DND-41 (cell line): ENCODE results near the gene SRCIN1.

Source experiments
- ATAC-seq: fragments of 200-7000 bp; cut with Tn5 transposase; 3 replicates; pipeline ENCODE4 v1.9.1; 2021; ENCODE audit warnings: low read depth; ENCODE audit not compliant: insufficient read depth
- DNase-seq: peaks from one replicate; pipeline ENCODE4 v3.0.0-alpha.2; 2020
- H2AFZ ChIP-seq: 2 replicates; pipeline ENCODE4 v1.6.0; 2012; ENCODE audit warnings: low read depth, low read length
- H3K27ac ChIP-seq: 2 replicates; pipeline ENCODE4 v1.5.1; 2012; ENCODE audit warnings: low read length, inconsistent platforms
- H3K27me3 ChIP-seq: fragments of 200-600 bp; sonication (generic); 2 replicates; pipeline ENCODE4 v1.6.0; 2012; ENCODE audit warnings: low read length, mild to moderate bottlenecking, inconsistent platforms; ENCODE audit not compliant: insufficient read depth, poor library complexity
- H3K36me3 ChIP-seq: 2 replicates; pipeline ENCODE4 v1.5.1; 2012; ENCODE audit warnings: low read length, inconsistent platforms; ENCODE audit not compliant: insufficient read depth
- H3K4me1 ChIP-seq: 2 replicates; pipeline ENCODE4 v1.5.1; 2012; ENCODE audit warnings: mild to moderate bottlenecking, low read length; ENCODE audit not compliant: insufficient read depth
- H3K4me2 ChIP-seq: 2 replicates; pipeline ENCODE4 v1.6.0; 2012; ENCODE audit warnings: mild to moderate bottlenecking, moderate library complexity, low read length, inconsistent platforms; ENCODE audit not compliant: insufficient read depth
- H3K4me3 ChIP-seq, 2 experiments: fragments of 200-600 bp in 1 of 2; shearing (Covaris generic) in 1 of 2; 2 replicates each; pipeline ENCODE4 v1.5.1; 2012 to 2016; ENCODE audit warnings: inconsistent platforms in 2 of 2, low read length in 2 of 2, mild to moderate bottlenecking in 2 of 2, low read depth in 1 of 2, moderate library complexity in 1 of 2
- H3K79me2 ChIP-seq: 2 replicates; pipeline ENCODE4 v1.6.0; 2012; ENCODE audit warnings: low read length, inconsistent platforms; ENCODE audit not compliant: insufficient read depth
- H3K9ac ChIP-seq: 2 replicates; pipeline ENCODE4 v1.6.0; 2012; ENCODE audit warnings: low read depth, mild to moderate bottlenecking, inconsistent platforms, low read length, moderate library complexity
- H3K9me3 ChIP-seq: 2 replicates; pipeline ENCODE4 v1.5.1; 2012; ENCODE audit warnings: low read length, moderate library complexity, mild to moderate bottlenecking, inconsistent platforms; ENCODE audit not compliant: insufficient read depth, severe bottlenecking
- H4K20me1 ChIP-seq: 2 replicates; pipeline ENCODE4 v1.6.0; 2012; ENCODE audit warnings: low read length; ENCODE audit not compliant: insufficient read depth
- CTCF ChIP-seq: IDR thresholded peaks from 2 replicates; pipeline ENCODE4 v1.5.1; 2012; ENCODE audit warnings: borderline replicate concordance, low read length, moderate library complexity, mild to moderate bottlenecking; ENCODE audit not compliant: poor library complexity, severe bottlenecking; ENCODE audit errors: extremely low read depth
- EZH2 ChIP-seq: IDR thresholded peaks from 3 replicates; pipeline ENCODE4 v1.6.1; 2012; ENCODE audit warnings: borderline replicate concordance, low read depth, mild to moderate bottlenecking, moderate library complexity, low read length, inconsistent platforms; ENCODE audit not compliant: severe bottlenecking

The SRCIN1 gene

GRCh38 chr17:38560503-38561318, 45.0 kb downstream of the SRCIN1 start:
- Histone ChIP-seq H3K4me3 (no peak overlapping the region), H3K79me2 (no peaks in the 10 kb centered on the region), H3K27me3 (peaks cover 35% of the 10 kb centered on the region), H2AFZ (no peak overlapping the region), H3K4me1 (peaks cover 34% of the 10 kb centered on the region), H3K36me3 (no peaks in the 10 kb centered on the region), H3K9ac (no peak overlapping the region), H3K4me2 (no peak overlapping the region), H4K20me1 (peaks cover 22% of the 10 kb centered on the region; the same call in 1 of the 2 replicates), H3K9me3 (no peaks in the 10 kb centered on the region), H3K27ac (no peak overlapping the region)
- TF ChIP-seq EZH2 (no peak), CTCF (no peak)
- DNase-seq (peak; percentile 26), ATAC-seq (no peak)

- Histone ChIP-seq H3K27me3 (peaks cover 28% of the 10 kb centered on the region), H4K20me1 (peaks cover 22% of the 10 kb centered on the region; the same call in 1 of the 2 replicates), H3K4me1 (peaks cover 34% of the 10 kb centered on the region), H3K9me3 (no peaks in the 10 kb centered on the region), H3K9ac (peak overlapping the region; percentile 17; the same call in 1 of the 2 replicates), H3K27ac (no peak overlapping the region), H3K4me2 (peak overlapping the region; percentile 95), H2AFZ (no peak overlapping the region), H3K36me3 (no peaks in the 10 kb centered on the region), H3K4me3 (peak overlapping the region in 1 of 2 experiments; percentile 66; a peak in 2 of 4 replicates), H3K79me2 (no peaks in the 10 kb centered on the region)
- DNase-seq (no peak), ATAC-seq (no peak)
- no peak for TF ChIP-seq CTCF
- TF ChIP-seq EZH2: no peak
Measured at GRCh38 chr17:38559880-38560230, 45.9 kb downstream of the SRCIN1 start.

GRCh38 chr17:38559051-38559879, 46.5 kb downstream of the SRCIN1 start:
- H3K79me2 ChIP-seq: no peaks in the 10 kb centered on the region
- no peaks in the 10 kb centered on the region for H3K9me3 ChIP-seq
- TF ChIP-seq CTCF (peak; percentile 56), EZH2 (no peak)
- no peak overlapping the region for H3K27ac ChIP-seq
- H3K27me3 ChIP-seq: peaks cover 26% of the 10 kb centered on the region
- peak; percentile 79 for ATAC-seq
- peak overlapping the region; percentile 50; the same call in 1 of the 2 replicates for H3K9ac ChIP-seq
- peak overlapping the region in 1 of 2 experiments; percentile 66; a peak in 2 of 4 replicates for H3K4me3 ChIP-seq
- H3K36me3 ChIP-seq: no peaks in the 10 kb centered on the region
- H3K4me2 ChIP-seq: peak overlapping the region; percentile 95
- H2AFZ ChIP-seq: peak overlapping the region; percentile 87
- peaks cover 34% of the 10 kb centered on the region for H3K4me1 ChIP-seq
- DNase-seq: peak; percentile 91
- H4K20me1 ChIP-seq: peaks cover 22% of the 10 kb centered on the region; the same call in 1 of the 2 replicates
